Activated CD4-positive, alpha-beta T cell treated with anti-CD3 and anti-CD28 coated beads for 24 hours (primary cell): ENCODE measurements around the gene NECTIN1.
"Not testable (repeated sequence)": the region's sequence is repeated elsewhere in the genome, so short reads cannot be mapped to it uniquely, and the experiment has no call there.

Source experiments
- DNase-seq, 2 donors: peaks; one replicate each; pipeline ENCODE4 v3.0.0-alpha.2; 2020; ENCODE audit warnings: low read depth in 2 of 2

Gene NECTIN1

GRCh38 chr11:119618208-119618909, 110.6 kb downstream of the NECTIN1 start:
- DNase-seq = no peak

DNA sequence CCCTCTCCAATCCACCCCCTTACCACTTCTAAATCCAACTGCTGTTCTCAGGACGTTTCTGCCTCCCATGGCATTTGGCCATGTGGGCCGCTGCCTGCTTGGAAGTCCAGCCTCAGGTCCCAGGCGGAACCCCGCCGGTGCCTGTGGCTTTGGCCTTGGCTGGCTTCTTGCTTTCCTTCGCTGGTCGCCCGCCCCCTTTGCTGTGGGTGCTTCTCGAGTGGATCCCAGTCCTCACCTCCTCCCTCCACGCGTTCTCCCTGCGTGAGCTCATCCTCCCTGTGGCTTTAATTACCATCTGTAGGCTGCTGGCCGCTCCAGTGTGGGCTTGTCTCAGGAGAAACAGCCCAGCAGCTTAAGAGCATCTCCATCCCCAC, 111.7 kb downstream of the NECTIN1 start:
- DNase-seq = no peak

GRCh38 chr11:119616586-119617339, 112.2 kb downstream of the NECTIN1 start:
- DNase-seq = no peak

DNA sequence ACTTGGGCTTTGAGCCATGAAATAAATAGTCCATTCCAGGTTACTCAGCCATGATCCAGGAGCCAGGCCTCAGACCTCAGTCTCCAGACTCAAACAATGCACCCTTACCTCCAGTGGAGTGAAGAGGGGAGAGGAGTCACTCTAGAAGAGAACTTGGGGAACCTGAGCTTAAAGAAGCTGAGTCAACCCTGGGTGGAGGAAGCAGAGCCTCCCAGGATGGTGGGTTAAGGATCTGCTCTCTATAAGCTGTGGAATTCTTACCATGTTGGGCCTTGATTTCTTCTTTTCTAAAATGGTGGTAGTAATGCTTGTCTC, 113.2 kb downstream of the NECTIN1 start:
- no peak for DNase-seq

- DNase-seq = no peak
Observed at GRCh38 chr11:119615003-119615881, 113.8 kb downstream of the NECTIN1 start.

DNA sequence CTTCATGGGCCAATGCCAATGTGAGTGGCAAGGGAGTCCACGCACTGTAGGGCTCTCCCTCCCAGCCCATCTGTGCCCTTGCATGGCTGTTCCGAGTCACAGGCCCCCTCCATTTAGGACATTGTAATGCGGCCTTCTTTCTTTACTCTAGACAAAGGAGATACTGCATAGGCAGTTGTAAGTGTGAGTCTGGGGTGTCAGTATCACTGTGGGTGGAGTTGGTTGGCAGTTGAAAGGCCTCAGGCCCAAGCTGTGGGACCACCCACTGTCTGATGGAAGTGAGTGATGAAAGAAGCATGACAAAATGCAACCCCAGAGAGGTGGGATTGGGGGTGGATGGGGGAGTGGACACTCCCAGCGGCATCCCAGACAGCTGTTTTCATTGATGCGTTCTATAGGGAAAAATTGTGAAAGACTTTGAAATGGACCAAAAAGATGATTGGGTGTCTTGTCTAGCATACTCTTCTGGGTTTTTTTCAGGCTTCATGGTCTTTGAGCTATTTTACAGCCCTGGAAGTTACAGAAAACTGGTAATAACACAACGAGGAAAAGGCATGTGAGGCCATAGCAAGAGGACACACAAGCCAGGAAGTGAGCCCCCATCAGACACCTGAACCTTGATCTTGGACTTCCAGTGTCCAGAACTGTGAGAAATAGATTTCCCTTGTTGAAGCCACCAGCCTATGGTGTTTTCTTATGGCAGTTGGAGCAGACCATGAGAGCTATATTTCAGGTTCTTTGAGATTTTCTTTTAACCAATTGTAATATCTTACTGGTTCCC, 114.6 kb downstream of the NECTIN1 start:
- no peak for DNase-seq

DNA sequence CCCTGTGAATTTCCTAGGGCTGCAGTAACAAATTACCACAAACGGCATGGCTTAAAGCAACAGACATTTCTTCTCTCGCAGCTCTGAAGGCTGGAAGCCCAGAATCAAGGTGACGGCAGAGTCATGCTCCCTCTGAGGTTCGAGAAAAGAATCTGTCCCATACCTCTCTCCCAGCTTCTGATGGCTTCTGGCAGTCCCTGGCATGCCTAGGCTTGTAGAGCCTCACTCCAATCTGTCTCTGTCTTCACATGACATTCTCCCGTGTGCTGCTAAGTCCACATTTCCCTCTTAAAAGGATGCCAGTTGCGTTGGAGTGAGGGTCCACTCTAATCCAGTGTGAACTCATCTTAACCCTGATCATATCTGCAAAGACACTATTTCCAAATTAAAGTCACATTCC, 116.2 kb downstream of the NECTIN1 start:
- no peak for DNase-seq

DNA sequence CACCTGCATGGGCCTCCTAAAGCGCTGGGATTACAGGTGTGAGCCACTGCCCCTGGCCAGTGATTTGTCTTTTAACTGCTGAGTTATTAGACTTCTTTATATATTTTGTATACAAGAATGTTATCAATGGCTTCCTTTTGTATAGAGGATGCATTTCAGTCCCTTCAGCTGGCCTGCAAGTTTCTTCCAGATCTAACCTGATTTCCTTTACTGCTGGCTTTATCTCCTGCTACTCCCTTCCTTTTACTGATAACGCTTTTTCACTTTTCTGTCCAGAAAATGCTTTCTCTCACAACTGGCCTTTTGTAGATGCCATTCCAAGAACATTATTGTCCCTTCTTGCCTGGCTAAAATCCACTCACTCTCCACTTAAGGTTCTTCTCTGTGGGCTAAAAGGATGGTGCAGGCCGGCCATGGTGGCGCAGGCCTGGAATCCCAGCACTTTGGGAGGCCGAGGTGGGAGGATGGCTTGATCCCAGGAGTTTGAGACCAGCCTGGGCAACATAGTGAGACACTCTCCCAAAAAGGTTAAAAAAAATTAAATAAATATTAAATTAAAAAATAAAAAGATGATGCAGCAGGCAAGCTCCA, 118.1 kb downstream of the NECTIN1 start:
- DNase-seq = no peak

DNA sequence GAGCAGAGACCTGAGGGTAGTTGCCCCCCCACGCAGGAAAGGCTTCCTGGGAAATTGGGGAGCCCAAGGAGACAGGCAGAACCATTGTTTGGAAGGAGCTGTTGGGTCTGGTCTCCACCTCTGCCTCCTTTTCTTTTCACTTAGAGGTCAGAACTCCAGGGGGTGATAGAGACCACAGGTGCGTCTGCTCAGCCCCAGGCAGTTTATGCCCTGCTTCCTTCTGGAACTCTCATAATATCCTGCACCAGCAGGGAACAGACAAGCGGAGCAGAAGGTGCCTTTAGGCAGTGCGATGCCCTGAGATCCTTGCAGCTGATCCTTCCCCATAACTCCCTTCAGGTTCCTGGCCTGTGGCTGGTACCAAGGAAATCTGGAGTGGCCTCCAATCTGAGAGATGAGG, 120.2 kb downstream of the NECTIN1 start:
- DNase-seq = no peak

DNA sequence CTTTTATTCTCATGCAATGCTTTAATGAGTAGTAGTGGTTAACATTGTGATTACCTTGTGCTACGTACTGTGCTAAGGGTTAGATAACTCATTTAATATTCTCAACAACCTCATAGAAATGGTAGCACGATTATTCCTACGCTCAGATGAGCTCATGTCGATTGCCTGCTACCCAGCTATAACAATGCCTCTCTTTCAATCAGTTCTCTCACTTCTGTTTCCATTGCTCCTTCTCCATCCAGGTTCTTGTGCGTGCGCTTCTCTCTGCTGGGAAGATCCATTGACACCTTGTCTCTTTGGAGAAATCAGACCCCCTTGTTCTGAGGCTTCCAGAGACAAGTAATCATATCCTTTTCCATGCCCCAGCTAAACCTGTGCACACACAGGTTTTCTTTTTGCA, 120.8 kb downstream of the NECTIN1 start:
- no peak for DNase-seq

DNA sequence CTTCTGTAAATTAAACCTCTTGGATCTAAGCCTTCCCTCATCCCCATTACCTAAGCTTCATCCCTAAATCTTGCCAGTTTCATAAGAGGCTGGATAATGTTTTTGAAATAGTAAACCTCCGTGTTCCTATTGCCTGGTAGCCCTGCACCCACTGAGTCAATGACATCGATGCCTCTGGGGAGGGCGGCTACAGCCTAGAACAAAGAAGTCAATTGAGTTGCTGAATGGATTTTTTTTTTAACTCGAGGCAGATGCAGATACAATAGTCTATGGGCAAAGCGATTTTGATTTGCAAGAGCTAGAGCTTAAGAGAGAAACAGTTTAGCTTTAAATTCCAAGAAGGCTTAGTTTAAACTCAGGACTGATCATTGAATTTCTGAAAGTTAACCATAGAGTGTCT, 121.3 kb downstream of the NECTIN1 start:
- DNase-seq = no peak

DNA sequence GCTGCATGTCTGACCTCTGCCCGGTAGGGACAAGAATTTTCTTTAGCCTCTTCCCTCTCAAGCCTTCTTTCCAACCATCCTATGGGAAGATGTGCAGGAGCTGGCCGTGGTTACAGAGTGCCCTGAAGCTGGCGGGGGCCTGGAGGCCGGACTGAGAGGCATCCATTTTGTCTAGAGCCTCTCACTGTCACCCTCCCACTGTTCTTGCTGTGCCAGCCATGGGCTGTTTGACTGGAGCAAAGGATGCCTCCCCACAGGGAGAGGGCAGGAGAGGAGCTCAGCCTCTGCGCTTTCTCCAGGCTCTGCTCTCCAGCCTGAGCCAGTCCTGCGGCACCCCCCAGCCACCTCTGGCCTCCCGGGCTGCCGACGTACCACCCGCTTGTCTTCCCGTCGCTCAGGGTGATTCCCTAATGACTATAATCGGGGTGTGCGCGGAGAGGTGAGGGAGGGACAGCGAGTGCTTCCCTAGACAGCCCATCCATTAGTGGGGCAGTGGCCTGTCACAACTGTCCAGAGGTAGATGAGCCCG, 123.8 kb downstream of the NECTIN1 start:
- DNase-seq = no peak

DNA sequence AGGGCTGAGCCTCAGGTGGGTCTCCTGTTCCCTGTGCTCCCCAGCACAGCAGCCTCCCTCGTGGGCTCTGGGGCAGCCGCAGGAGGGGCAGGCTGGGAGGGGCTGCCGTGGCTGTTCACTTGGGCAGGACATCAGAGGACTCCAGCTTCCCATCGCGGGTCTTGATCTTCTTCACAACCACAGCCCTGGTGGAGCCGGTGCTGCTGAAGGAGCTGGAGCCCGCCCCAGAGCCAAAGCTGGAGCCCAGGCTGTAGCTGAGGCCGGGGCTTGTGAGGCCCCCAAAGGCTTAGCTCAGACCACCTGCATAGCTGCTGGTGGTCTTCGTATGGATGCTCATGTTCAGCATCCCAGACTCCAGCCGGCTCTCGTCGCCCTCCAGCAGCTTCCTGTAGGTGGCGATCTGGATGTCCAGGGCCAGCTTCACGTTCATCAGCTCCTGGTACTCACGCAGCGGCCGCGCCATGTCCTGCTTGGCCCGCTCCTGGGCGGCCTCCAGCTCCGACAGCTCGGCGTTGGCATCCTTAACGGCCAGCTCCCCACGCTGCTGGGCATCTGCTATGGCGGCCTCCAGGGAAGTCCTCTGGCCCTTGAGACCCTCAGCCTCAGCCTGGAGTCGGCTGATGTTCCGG, 126.1 kb downstream of the NECTIN1 start:
- no peak for DNase-seq

- DNase-seq = no peak
Observed at GRCh38 chr11:119599864-119600541, 129.0 kb downstream of the NECTIN1 start.

- not testable (repeated sequence) for DNase-seq
Observed at GRCh38 chr11:119595941-119596340, 133.1 kb downstream of the NECTIN1 start.

DNA sequence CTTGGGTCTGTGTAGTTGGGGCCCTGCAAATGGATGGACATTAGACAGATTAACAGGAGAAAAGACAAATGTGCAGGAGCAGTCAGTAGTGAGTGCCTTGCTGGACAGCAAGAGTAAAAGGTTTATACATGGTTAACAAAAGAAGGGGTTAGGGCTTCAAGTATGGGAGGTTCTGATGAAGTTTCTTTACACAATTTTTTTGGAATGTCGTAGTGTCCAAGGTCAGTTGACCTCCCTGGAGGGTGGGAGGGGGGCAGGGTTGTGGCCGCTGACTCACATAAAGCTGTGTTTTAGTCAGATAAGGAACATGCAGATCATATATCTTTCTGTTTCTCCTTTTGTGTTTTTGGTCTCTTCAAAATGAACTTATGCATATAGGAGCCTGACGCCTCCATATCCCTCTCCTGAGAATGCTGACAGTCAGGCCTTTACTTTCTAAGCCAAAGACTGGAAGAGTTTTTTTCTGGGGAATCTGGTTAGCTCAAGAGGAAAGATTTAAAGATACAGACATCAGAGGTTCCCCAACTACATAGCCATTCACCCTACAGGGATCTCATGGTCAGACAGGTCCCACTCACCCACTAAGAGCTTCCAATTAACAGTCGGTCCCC, 134.3 kb downstream of the NECTIN1 start:
- DNase-seq = no peak

GRCh38 chr11:119593346-119593745, 135.7 kb downstream of the NECTIN1 start:
- DNase-seq = no peak

DNA sequence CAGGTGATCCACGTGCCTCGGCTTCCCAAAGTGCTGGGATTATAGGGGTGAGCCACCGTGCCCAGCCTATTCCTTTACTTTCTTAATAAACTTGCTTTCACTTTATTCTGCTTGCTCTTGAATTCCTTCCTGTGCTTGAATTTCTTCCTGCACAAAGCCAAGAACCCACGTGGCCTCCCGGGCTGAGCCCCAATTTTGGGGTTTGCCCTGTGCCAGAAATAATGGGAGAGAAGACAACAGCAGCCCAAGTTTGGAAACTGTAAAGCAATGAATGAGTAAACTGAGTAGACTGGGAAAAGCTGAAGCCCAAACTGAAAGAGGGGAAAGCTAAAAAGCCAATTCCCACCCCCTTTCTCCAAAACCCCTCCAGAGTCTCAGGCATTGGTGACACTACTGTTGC, 136.4 kb downstream of the NECTIN1 start:
- DNase-seq = no peak

GRCh38 chr11:119591836-119592310, 137.1 kb downstream of the NECTIN1 start:
- no peak for DNase-seq
